H1 (cell line): ENCODE data around the gene KLHL17. TPM values are rescaled to one million over a fixed set of nuclear protein-coding genes. Genes with fewer than 3 reads are reported as not detected.

Experiments
- CTCF ChIA-PET: fragments of 300-600 bp; sonication (Branson Sonifier 250); formaldehyde crosslinking; loops from one replicate; lab custom pipeline; 2021; ENCODE audit not compliant: partially characterized antibody; lab: Charles Lee
- POLR2A ChIA-PET: fragments of 300-600 bp; sonication (Branson Sonifier 250); formaldehyde crosslinking; loops from one replicate; lab custom pipeline; 2021; ENCODE audit warnings: inconsistent platforms; ENCODE audit not compliant: partially characterized antibody; lab: Charles Lee
- DNase-seq, 2 experiments: peaks; one replicate each; pipeline versions ENCODE4 v3.0.0 to v3.0.0-alpha.2; 2010 to 2022; ENCODE audit warnings: low spot score in 2 of 2, low read depth in 1 of 2, mixed read lengths in 1 of 2
- FAIRE-seq: peaks from 2 replicates; lab custom pipeline; 2011; peaks lifted over from hg19 to GRCh38; lab: Jason Lieb, UNC
- H2AFZ ChIP-seq: 2 replicates; pipeline ENCODE4 v1.8.1; 2012; ENCODE audit warnings: low read length, inconsistent platforms
- H2AK5ac ChIP-seq: 2 replicates; pipeline ENCODE4 v1.6.1; 2013; ENCODE audit warnings: low read depth, low read length
- H2BK120ac ChIP-seq: replicated peaks from 2 replicates; pipeline ENCODE3; 2013; ENCODE audit warnings: low read depth, low read length, inconsistent platforms
- H2BK12ac ChIP-seq: 2 replicates; pipeline ENCODE4 v1.6.1; 2013; ENCODE audit warnings: low read depth, low read length
- H2BK15ac ChIP-seq: 2 replicates; pipeline ENCODE4 v1.6.1; 2013; ENCODE audit warnings: low read length
- H2BK20ac ChIP-seq: 2 replicates; pipeline ENCODE4 v1.6.1; 2013; ENCODE audit warnings: low read length
- H2BK5ac ChIP-seq: 2 replicates; pipeline ENCODE4 v1.6.1; 2013; ENCODE audit warnings: low read depth, low read length
- H3K14ac ChIP-seq: 2 replicates; pipeline ENCODE4 v1.6.1; 2013; ENCODE audit warnings: inconsistent platforms; ENCODE audit not compliant: insufficient read length
- H3K18ac ChIP-seq: 2 replicates; pipeline ENCODE4 v1.6.1; 2013; ENCODE audit warnings: low read length; ENCODE audit errors: extremely low read depth
- H3K23ac ChIP-seq: 2 replicates; pipeline ENCODE4 v1.6.1; 2013; ENCODE audit warnings: inconsistent platforms; ENCODE audit not compliant: insufficient read length
- H3K23me2 ChIP-seq: 2 replicates; pipeline ENCODE4 v1.6.1; 2013; ENCODE audit warnings: low read depth, low read length
- H3K27ac ChIP-seq: 2 replicates; pipeline ENCODE4 v1.6.1; 2011; ENCODE audit warnings: low read depth, low read length, inconsistent platforms
- H3K27me3 ChIP-seq, 4 experiments: replicated peaks in 1 of 4; 1 replicate in 1 of 4; 2 replicates in 3 of 4; pipeline versions ENCODE4 v1.6.1 to v1.8.1; 2011 to 2013; ENCODE audit warnings: low read length in 3 of 4, mild to moderate bottlenecking in 3 of 4, inconsistent platforms in 2 of 4, mixed read lengths in 2 of 4, moderate library complexity in 1 of 4; ENCODE audit not compliant: control insufficient read depth in 3 of 4, insufficient read depth in 3 of 4; ENCODE audit errors: extremely low read depth in 1 of 4
- H3K36me3 ChIP-seq, 4 experiments: 2 replicates each; pipeline versions ENCODE4 v1.6.1 to v1.8.1; 2011 to 2013; ENCODE audit warnings: mild to moderate bottlenecking in 4 of 4, low read length in 3 of 4, moderate library complexity in 2 of 4, control low read depth in 1 of 4, inconsistent platforms in 1 of 4; ENCODE audit not compliant: insufficient read depth in 4 of 4, control insufficient read depth in 2 of 4
- H3K4ac ChIP-seq: replicated peaks from 2 replicates; pipeline ENCODE3; 2013; ENCODE audit warnings: low read length, low read depth, mixed read lengths, inconsistent platforms; ENCODE audit not compliant: insufficient read length
- H3K4me1 ChIP-seq, 4 experiments: replicated peaks in 1 of 4; 1 replicate in 1 of 4; 2 replicates in 3 of 4; pipeline versions ENCODE4 v1.6.1 to v1.8.1; 2011 to 2013; ENCODE audit warnings: low read length in 3 of 4, inconsistent platforms in 2 of 4, mixed read lengths in 1 of 4; ENCODE audit not compliant: insufficient read depth in 4 of 4, control insufficient read depth in 3 of 4
- H3K4me2 ChIP-seq, 2 experiments: 2 replicates each; pipeline versions ENCODE4 v1.6.1 to v1.8.1; 2011 to 2013; ENCODE audit warnings: low read depth in 2 of 2, low read length in 2 of 2, control low read depth in 1 of 2, inconsistent platforms in 1 of 2, mild to moderate bottlenecking in 1 of 2; ENCODE audit not compliant: insufficient read depth in 1 of 2
- H3K4me3 ChIP-seq, 4 experiments: fragments of 200-600, 300-600 bp in 1 of 4; sonication (generic), shearing (Covaris generic), sonication (Bioruptor Twin) in 1 of 4; 2 replicates each; pipeline versions ENCODE4 v1.5.1 to v1.8.1; 2011 to 2016; ENCODE audit warnings: low read length in 4 of 4, low read depth in 3 of 4, control low read depth in 2 of 4, inconsistent platforms in 2 of 4, mild to moderate bottlenecking in 2 of 4, mixed read lengths in 1 of 4, moderate library complexity in 1 of 4; ENCODE audit not compliant: insufficient read depth in 2 of 4; ENCODE audit errors: extremely low read depth in 1 of 4
- H3K56ac ChIP-seq: replicated peaks from 2 replicates; pipeline ENCODE3; 2013; ENCODE audit warnings: low read depth, mild to moderate bottlenecking, mixed read lengths, low read length, inconsistent platforms; ENCODE audit not compliant: insufficient read length
- H3K79me1 ChIP-seq: 2 replicates; pipeline ENCODE4 v1.6.1; 2013; ENCODE audit warnings: low read depth, low read length, control low read depth
- H3K79me2 ChIP-seq, 2 experiments: 2 replicates each; pipeline versions ENCODE4 v1.6.1 to v1.8.1; 2012 to 2013; ENCODE audit warnings: low read length in 2 of 2, mild to moderate bottlenecking in 2 of 2, inconsistent platforms in 1 of 2; ENCODE audit not compliant: insufficient read depth in 2 of 2, control insufficient read depth in 1 of 2
- H3K9ac ChIP-seq, 4 experiments: replicated peaks in 1 of 4; 1 replicate in 1 of 4; 2 replicates in 3 of 4; pipeline versions ENCODE4 v1.6.1 to v1.8.1; 2011 to 2013; ENCODE audit warnings: low read depth in 3 of 4, low read length in 3 of 4, control low read depth in 2 of 4, mild to moderate bottlenecking in 2 of 4, moderate library complexity in 2 of 4, inconsistent platforms in 1 of 4; ENCODE audit errors: extremely low read depth in 1 of 4
- H3K9me3 ChIP-seq, 2 experiments: 2 replicates each; pipeline versions ENCODE4 v1.6.1 to v1.8.1; 2012 to 2013; ENCODE audit warnings: mild to moderate bottlenecking in 2 of 2, moderate library complexity in 2 of 2, control low read depth in 1 of 2, inconsistent platforms in 1 of 2, low read depth in 1 of 2, low read length in 1 of 2, mixed read lengths in 1 of 2; ENCODE audit not compliant: insufficient read depth in 2 of 2
- H4K20me1 ChIP-seq, 2 experiments: replicated peaks in 1 of 2; 2 replicates each; pipeline versions ENCODE3 to v1.8.1; 2011 to 2013; ENCODE audit warnings: inconsistent platforms in 2 of 2, low read length in 2 of 2, mild to moderate bottlenecking in 1 of 2; ENCODE audit not compliant: insufficient read depth in 2 of 2, control insufficient read depth in 1 of 2
- H4K5ac ChIP-seq: 2 replicates; pipeline ENCODE4 v1.6.1; 2013; ENCODE audit warnings: low read length, low read depth, mixed read lengths, inconsistent platforms; ENCODE audit not compliant: insufficient read length
- H4K8ac ChIP-seq: 2 replicates; pipeline ENCODE4 v1.8.0; 2013; ENCODE audit warnings: mild to moderate bottlenecking, moderate library complexity, low read length, inconsistent platforms; ENCODE audit not compliant: insufficient read depth; ENCODE audit errors: extremely low read depth
- H4K91ac ChIP-seq: replicated peaks from 2 replicates; pipeline ENCODE3; 2013; ENCODE audit warnings: low read length, mixed read lengths, inconsistent platforms; ENCODE audit not compliant: insufficient read length
- KDM4A ChIP-seq: IDR thresholded peaks from one replicate; pipeline ENCODE4 v1.7.1; 2012; ENCODE audit warnings: low read depth, mild to moderate bottlenecking, moderate library complexity, low read length, inconsistent platforms; ENCODE audit not compliant: severe bottlenecking
- RNF2 ChIP-seq: fragments of 200-900, 300-1000 bp; sonication (generic); IDR thresholded peaks from 2 replicates; pipeline ENCODE4 v1.7.1; 2016; ENCODE audit warnings: borderline replicate concordance, low read depth, mild to moderate bottlenecking, antibody characterized with exemption, low read length; ENCODE audit not compliant: poor library complexity, severe bottlenecking; ENCODE audit errors: missing control alignments
- RXRA ChIP-seq: IDR thresholded peaks from 2 replicates; pipeline ENCODE4 v1.6.1; 2011; ENCODE audit warnings: low read depth, mild to moderate bottlenecking, low read length, moderate library complexity; ENCODE audit not compliant: insufficient read depth
- WGBS, 2 experiments: shearing (Covaris generic) in 1 of 2; methylation state at CpG; one replicate each; pipeline versions ENCODE4 v1.1.6 to v1.1.7; 2013 to 2015; ENCODE audit warnings: low lambda C conversion rate in 2 of 2, mixed read lengths in 2 of 2, inconsistent platforms in 1 of 2, low coverage in 1 of 2, missing lambda C conversion rate in 1 of 2; ENCODE audit not compliant: insufficient replicate concordance in 2 of 2, insufficient coverage in 1 of 2, insufficient read length in 1 of 2; ENCODE audit errors: extremely low coverage in 1 of 2, missing lambda C conversion rate in 1 of 2; 5-methylcytosine and 5-hydroxymethylcytosine counted together
- polyA plus RNA-seq, 7 experiments: library from polyadenylated mRNA; depleted of rRNA in 3 of 7; stranded (reverse) in 5 of 7; unstranded in 2 of 7; fragments of >200 nt in 5 of 7; fragments of 200-250 nt in 2 of 7; gene quantifications; 1 replicate in 5 of 7; 2 replicates in 1 of 7; 4 replicates in 1 of 7; pipeline versions ENCODE4 v1.2.1 to v1.2.3, GENCODE V29; 2011 to 2013; ENCODE audit warnings: missing spikeins in 2 of 7, mixed read lengths in 2 of 7
- total RNA-seq: library from RNA; stranded (reverse); fragmentation: NEBNext Ultra II Directional; extraction: Animal tissue kit (Norgen Biotek cat#: 25700); gene quantifications from 2 replicates; pipeline ENCODE4 v1.2.1, GENCODE V29; 2021

KLHL17 gene
- total and polyA plus RNA-seq, 2 of the 8 experiments (the other 6 are each of a cell fraction or from before 2014, with no cell fraction given): 32.6 to 36.1 TPM

- Histone ChIP-seq H3K56ac (no peak overlapping the region), H3K27ac (no peak overlapping the region), H4K5ac (no peak overlapping the region), H3K4ac (no peak overlapping the region), H2AK5ac (no peak overlapping the region), H2BK12ac (peak overlapping the region; percentile 90; the same call in 1 of the 2 replicates), H2BK5ac (no peak overlapping the region), H2AFZ (no peak overlapping the region; the same call in 1 of the 2 replicates), H4K20me1 (peaks cover 22 to 37% of the 10 kb centered on the region in 2 experiments), H3K14ac (no peak overlapping the region), H3K4me3 (peak overlapping the region; percentile 11 to 60 (median 22); a peak in 5 of 8 replicates), H2BK20ac (no peak overlapping the region), H3K23me2 (peaks cover 6% of the 10 kb centered on the region; the same call in 1 of the 2 replicates), H3K27me3 (peaks cover 89 to 99% (median 97%) of the 10 kb centered on the region in 4 experiments), H3K9ac (no peak overlapping the region), H4K91ac (no peak overlapping the region), H3K4me2 (peak overlapping the region; percentile 60 to 88), H4K8ac (no peak overlapping the region), H3K79me2 (no peaks in the 10 kb centered on the region), H3K9me3 (no peaks in the 10 kb centered on the region), H3K79me1 (no peaks in the 10 kb centered on the region), H2BK120ac (no peak overlapping the region), H3K23ac (no peak overlapping the region), H3K36me3 (peaks cover 0 to 8% (median 0%) of the 10 kb centered on the region in 4 experiments; a peak in 1 of 8 replicates), H3K4me1 (peaks cover 0 to 41% (median 22%) of the 10 kb centered on the region in 4 experiments; a peak in 6 of 7 replicates), H3K18ac (no peak overlapping the region), H2BK15ac (no peak overlapping the region)
- TF ChIP-seq RNF2 (no peak), KDM4A (peak; percentile 49), RXRA (no peak)
- FAIRE-seq (no peak), DNase-seq (no peak)
- POLR2A ChIA-PET: interaction anchor here (1.2 to 3.0 kb wide), 3 partner anchors 12 to 20 kb away, joined by 3 to 20 read pairs (median 7); no protein-coding TSS in a partner anchor
- CTCF ChIA-PET: interaction anchor here (1.3 to 1.6 kb wide), 3 partner anchors 12 to 91 kb away, joined by 3 to 6 read pairs (median 5); no protein-coding TSS in a partner anchor
- 7% methylated on average over 24 of the region's 98 CpGs; no CpG with 5 or more reads in 1 of the 2 experiments for WGBS, 2 experiments
Observed at GRCh38 chr1:923991-924655, 36.3 kb upstream of the KLHL17 start.
